Fibroblast of upper back skin (primary cell): ENCODE results near the gene SMTN.
A peak's percentile ranks its signal among the peaks of the same experiment; 100 is the strongest.
"Not testable (repeated sequence)": the region's sequence is repeated elsewhere in the genome, so short reads cannot be mapped to it uniquely, and the experiment has no call there.

ENCODE experiments used
- DNase-seq: peaks from one replicate; pipeline ENCODE4 v3.0.0-alpha.2; 2013

The SMTN gene

GRCh38 chr22:31073545-31074145 lies 7.5 kb upstream of the SMTN start:
- DNase-seq, result not testable (repeated sequence)

GRCh38 chr22:31075961-31076360 lies 5.2 kb upstream of the SMTN start:
- peak; percentile 68 for DNase-seq

GRCh38 chr22:31077681-31078080 lies 3.4 kb upstream of the SMTN start:
- DNase-seq, result no peak

GRCh38 chr22:31078389-31078788 lies 2.7 kb upstream of the SMTN start:
- not testable (repeated sequence) for DNase-seq

- no peak for DNase-seq
These were observed 1.9 kb upstream of the SMTN start for GRCh38 chr22:31079095-31079642.

- DNase-seq, result no peak
These were observed 812 bp upstream of the SMTN start for GRCh38 chr22:31080164-31080847.

GRCh38 chr22:31081963-31082605 lies 966 bp downstream of the SMTN start:
- DNase-seq, result peak; percentile 42

GRCh38 chr22:31082606-31083376 lies 1.7 kb downstream of the SMTN start:
- DNase-seq, result peak; percentile 53

GRCh38 chr22:31083377-31083768 lies 2.3 kb downstream of the SMTN start:
- DNase-seq, result no peak

GRCh38 chr22:31083923-31084810 lies 3.0 kb downstream of the SMTN start:
- no peak for DNase-seq

- DNase-seq, result peak; percentile 88
These were observed 3.8 kb downstream of the SMTN start for GRCh38 chr22:31084811-31085492.

GRCh38 chr22:31085493-31085824 lies 4.3 kb downstream of the SMTN start:
- DNase-seq, result no peak

- no peak for DNase-seq
These were observed 4.8 kb downstream of the SMTN start for GRCh38 chr22:31085928-31086327.

GRCh38 chr22:31086703-31087330 lies 5.7 kb downstream of the SMTN start:
- DNase-seq, result no peak

GRCh38 chr22:31087744-31088215 lies 6.7 kb downstream of the SMTN start:
- DNase-seq, result no peak

- DNase-seq, result no peak
These were observed 7.3 kb downstream of the SMTN start for GRCh38 chr22:31088233-31088986.

GRCh38 chr22:31089160-31090100 lies 8.3 kb downstream of the SMTN start:
- DNase-seq, result no peak

GRCh38 chr22:31090217-31091085 lies 9.3 kb downstream of the SMTN start:
- no peak for DNase-seq
